ENCODE results near the gene MSL1.

DNA sequence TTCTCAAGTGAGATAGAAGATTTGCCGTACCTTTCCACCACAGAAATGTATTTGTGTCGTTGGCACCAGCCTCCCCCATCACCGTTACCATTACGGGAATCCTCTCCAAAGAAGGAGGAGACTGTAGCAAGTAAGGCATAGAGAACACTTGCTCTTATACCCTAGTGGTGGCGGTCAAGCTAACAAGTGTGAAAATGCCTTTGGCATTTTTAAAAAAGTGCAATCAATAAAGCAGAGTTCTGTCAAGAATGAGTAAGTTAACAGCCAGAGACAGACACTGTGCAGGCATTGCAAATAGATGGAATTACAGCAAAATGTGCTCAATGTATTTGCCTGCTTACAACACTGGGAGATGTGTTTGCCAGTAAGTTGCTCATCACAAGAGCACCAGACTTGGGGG, 7.7 kb downstream of the MSL1 start:
- no peak for TF ChIP-seq FOXK2 (IDR thresholded peaks at IDR 0.05)
- TF ChIP-seq SUZ12 (IDR thresholded peaks at IDR 0.05), result no peak
- TF ChIP-seq SP1 (IDR thresholded peaks at IDR 0.05), result no peak
- no peak for TF ChIP-seq L3MBTL2 (conservative IDR thresholded peaks at IDR 0.05)
- no peak for TF ChIP-seq NFRKB (IDR thresholded peaks at IDR 0.05)
- no peak for TF ChIP-seq FOXA1 (IDR thresholded peaks at IDR 0.05)

All from HEK293T (cell line).